ENCODE data around the gene ZNF579. TPM values are rescaled to one million over a fixed set of nuclear protein-coding genes. Genes with fewer than 3 reads are reported as not detected.

The ZNF579 gene
- total RNA-seq, 1 donor = 4.4 TPM

DNA sequence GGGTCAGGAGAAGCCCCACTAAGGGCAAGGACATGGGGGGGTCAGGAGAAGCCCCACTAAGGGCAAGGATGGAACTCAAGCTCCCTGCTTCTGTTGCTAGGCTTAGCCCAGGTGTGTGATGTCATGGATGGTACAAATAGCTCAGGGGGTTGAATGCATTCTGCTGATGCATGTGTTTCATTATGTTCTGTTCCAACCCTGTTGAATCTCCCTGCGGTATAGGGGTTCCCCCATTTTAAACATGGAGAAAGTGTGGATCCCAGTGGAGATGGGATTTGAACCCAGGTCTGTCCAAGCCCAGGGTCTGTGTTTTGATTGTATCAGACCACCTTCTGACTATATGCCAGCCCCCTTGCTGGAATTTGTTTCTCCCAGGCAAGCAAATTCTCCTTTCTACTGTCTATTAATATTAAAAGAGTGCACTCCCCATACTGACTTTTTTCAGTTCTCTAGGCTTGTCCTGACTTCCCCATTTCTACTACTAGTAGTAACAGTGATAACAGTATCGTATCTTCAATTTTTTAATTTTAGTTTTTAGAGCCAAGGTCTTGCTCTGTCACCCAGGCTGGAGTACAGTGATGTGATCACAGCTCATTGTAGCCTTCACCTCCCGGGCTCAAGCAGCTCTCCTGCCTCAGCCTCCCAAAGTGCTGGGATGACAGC is 31.5 kb upstream of the ZNF579 start:
- no peak for DNase-seq (ENCODE audit: low read depth)
- TF ChIP-seq, protein P1, sequence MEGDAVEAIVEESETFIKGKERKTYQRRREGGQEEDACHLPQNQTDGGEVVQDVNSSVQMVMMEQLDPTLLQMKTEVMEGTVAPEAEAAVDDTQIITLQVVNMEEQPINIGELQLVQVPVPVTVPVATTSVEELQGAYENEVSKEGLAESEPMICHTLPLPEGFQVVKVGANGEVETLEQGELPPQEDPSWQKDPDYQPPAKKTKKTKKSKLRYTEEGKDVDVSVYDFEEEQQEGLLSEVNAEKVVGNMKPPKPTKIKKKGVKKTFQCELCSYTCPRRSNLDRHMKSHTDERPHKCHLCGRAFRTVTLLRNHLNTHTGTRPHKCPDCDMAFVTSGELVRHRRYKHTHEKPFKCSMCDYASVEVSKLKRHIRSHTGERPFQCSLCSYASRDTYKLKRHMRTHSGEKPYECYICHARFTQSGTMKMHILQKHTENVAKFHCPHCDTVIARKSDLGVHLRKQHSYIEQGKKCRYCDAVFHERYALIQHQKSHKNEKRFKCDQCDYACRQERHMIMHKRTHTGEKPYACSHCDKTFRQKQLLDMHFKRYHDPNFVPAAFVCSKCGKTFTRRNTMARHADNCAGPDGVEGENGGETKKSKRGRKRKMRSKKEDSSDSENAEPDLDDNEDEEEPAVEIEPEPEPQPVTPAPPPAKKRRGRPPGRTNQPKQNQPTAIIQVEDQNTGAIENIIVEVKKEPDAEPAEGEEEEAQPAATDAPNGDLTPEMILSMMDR (IDR thresholded peaks at IDR 0.05; ENCODE audit: insufficient read depth, low read length) = no peak
- no peak overlapping the region for H3K4me3 ChIP-seq (ENCODE audit: low read depth, low read length)

DNA sequence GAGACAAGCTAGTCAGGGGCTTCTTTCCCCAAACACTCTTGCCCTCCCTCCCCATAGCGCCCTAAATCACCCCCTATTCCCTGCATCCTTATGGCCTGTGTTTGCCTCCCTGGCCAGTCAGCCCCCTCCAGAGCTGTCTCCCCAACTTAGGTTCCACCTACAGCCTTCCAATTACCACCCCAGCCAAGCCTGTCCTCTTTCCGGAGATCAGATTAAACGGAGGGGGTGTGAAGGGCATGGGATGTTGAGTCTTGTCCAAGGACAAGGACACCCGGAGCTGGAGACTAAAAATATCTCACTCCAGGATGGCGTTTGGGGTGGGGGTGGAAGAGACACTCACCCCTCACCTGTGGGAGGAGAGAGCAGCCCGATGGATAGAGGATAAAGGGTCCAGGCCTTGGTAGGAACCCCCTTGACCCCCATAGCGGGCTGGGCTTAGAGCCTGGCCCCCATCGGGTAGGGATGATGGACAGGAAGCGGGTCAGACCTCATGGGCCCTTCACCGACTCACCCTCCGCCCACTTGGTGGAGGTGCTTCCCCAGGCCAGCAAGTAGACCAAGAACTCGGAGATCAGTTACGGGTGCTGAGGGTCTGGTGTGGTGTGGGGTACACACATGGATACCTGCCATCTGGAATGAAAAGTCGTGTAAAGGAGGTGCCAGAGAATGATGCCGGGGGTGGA is 30.8 kb upstream of the ZNF579 start:
- no peak for DNase-seq (ENCODE audit: low read depth)
- no peak overlapping the region for H3K4me3 ChIP-seq (ENCODE audit: low read depth, low read length)
- TF ChIP-seq, protein P1 (IDR thresholded peaks at IDR 0.05; ENCODE audit: insufficient read depth, low read length) = no peak

DNA sequence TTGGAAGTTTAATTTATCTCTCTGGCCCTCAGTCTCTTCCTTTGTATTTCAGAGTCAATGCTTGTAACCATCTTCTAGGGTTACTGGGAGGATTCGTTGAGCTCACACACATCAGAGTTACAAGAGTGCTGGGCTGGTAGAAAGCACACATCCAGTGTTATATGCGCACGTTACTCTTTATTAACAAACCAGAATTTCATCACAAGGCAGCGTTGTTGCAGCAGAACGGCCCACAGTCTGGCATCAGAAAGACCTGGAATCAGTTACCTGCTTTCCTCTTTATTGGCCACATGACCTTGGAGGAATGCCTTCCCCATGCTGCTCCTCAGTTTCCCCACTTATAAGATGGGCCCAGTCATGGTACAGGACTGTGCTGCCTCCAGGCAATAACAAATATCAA is 28.7 kb upstream of the ZNF579 start:
- no peak for DNase-seq (ENCODE audit: low read depth)
- TF ChIP-seq, protein P1 (IDR thresholded peaks at IDR 0.05; ENCODE audit: insufficient read depth, low read length) = no peak
- no peak overlapping the region for H3K4me3 ChIP-seq (ENCODE audit: low read depth, low read length)

DNA sequence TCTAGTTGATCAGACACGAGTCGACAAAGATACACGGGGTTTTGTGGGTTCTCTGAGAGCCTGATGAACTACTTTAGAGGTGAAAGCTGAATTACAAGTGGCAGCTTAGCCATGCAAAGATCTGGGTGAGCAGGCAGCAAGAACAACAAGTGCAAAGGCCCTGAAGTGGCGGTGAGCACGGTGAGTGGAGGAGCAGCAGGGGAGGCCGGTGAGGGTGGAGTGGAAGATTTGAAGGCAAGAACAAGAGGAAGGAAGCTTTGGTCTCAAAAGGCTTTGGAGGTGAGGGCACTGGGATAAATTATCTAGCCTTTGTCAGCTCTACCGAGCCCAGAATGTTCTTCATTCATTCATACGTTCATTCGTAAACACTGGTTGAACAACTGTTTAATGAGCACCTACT is 26.2 kb upstream of the ZNF579 start:
- no peak for DNase-seq (ENCODE audit: low read depth)
- TF ChIP-seq, protein P1 (IDR thresholded peaks at IDR 0.05; ENCODE audit: insufficient read depth, low read length) = no peak
- peak overlapping the region; percentile 93 for H3K4me3 ChIP-seq (ENCODE audit: low read depth, low read length)

DNA sequence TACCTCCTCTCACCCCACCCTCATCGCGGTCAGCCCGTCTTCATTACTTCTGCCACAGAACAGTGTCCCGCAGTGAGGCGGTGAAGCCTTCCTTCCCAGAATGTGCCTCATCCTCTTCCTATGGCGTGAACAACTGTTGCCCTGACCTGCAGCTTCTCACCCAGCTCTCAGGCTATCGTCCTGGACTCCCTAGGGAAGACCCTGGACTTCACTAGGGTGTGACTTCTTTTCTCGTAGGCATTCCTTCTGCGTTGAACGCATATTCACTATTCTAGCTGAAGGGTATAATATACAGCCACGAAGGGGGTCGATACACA is 25.8 kb upstream of the ZNF579 start:
- no peak for DNase-seq (ENCODE audit: low read depth)
- TF ChIP-seq, protein P1 (IDR thresholded peaks at IDR 0.05; ENCODE audit: insufficient read depth, low read length) = no peak
- H3K4me3 ChIP-seq (ENCODE audit: low read depth, low read length) = peak overlapping the region; percentile 93

DNA sequence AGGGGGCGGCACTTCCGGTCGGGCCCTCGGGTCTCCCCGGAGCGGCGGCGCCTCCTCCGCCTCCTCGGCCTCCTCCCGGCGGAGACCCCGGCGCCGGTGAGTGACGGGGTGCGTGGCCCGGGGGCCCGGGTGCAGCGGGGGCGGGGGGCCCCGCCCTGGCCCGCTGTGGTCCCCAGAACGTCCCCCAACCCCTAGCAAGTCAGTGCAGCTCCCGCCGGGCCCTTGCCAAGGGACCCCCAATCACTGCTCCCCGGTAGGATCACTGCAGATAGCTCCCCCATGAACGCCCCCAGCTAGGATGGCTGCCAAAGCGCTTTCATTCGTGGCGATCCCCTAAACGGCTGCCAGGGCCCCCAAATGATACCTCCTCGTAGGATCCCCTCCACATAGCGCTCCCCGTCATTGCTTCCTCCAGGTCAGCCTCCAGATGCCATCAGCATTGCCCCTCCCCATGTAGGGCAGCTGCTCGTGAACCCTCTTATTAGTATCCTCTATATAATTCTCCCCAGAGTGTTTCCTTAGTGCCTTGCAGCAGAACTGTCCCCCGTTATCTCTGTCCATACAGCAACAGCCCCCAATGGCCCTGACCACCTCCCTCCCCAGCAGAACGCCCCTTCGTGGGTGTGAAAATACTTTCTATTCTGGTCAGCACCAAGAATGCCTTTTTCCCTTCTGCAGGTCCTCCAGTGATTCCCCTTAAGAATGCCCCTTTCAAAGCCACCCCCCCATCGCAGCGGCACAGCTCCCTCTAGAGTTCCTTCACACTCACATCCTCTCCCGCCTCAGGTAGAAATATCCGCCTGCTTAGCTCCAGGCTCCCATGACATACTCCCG is 25.2 kb upstream of the ZNF579 start, which contains the start of gene ZNF865:
Gene ZNF865 (plus strand): TSS at position 11 of the 834 bp plus-strand sequence. CDS start 7,972 bp downstream, outside the sequence.
- H3K4me3 ChIP-seq (ENCODE audit: low read depth, low read length) = peak within 1 kb of the TSS; percentile 93
- peak; percentile 85 for DNase-seq (ENCODE audit: low read depth)
- TF ChIP-seq, protein P1 (IDR thresholded peaks at IDR 0.05; ENCODE audit: insufficient read depth, low read length) = peak; percentile 88

All from fibroblast of the aortic adventitia (primary cell).